GM20431 (cell line): Measurements from ENCODE around the gene RNU4-1.
"Not testable (repeated sequence)": the region's sequence is repeated elsewhere in the genome, so short reads cannot be mapped to it uniquely, and the experiment has no call there.

Experiments used
- in situ Hi-C: fragments of 300-500 bp; cut with MseI, MboI; formaldehyde crosslinking; loops from one replicate; pipeline ENCODE4 v1.15.0; 2020; ENCODE audit warnings: low sequenced_read_pairs; ENCODE audit not compliant: unreplicated experiment

The RNU4-1 gene

DNA sequence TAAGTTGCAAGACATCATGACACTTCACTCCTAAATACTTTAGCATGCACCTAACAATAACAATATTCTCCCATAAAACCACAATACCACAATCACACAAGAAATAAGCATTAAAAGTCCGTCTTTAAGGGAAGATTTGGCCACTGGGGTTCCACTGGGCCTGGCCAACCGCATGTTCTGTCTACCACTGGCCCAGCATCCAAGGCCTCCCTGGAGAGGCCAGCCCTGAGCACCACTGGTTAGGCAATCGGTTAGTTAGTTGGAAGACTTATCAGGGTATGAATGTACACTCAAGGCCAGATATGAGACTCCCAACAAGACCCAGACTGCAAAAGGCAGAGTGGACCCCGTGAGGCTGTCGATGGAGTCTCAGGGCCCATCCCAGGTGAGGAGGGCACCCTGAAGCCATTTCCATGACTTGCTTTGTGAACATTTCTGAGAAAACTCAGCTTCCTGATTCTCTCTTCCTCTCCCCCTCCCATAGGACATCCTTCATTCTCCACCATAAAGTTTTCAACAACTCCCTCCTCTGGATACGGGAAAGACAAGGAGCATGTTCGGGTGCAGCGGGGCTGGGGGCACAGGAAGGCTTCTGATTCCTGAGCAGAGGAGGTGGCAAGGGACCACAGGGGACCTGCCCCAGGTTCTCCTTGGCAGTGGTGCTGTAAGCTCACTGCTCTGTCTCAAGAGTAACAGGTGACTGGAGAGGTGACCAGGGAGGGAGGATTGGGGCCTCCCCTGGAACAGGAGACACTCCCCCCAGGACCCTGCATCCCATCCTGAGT, 33.4 kb downstream of the RNU4-1 start:
- in situ Hi-C loops = no loop called here

DNA sequence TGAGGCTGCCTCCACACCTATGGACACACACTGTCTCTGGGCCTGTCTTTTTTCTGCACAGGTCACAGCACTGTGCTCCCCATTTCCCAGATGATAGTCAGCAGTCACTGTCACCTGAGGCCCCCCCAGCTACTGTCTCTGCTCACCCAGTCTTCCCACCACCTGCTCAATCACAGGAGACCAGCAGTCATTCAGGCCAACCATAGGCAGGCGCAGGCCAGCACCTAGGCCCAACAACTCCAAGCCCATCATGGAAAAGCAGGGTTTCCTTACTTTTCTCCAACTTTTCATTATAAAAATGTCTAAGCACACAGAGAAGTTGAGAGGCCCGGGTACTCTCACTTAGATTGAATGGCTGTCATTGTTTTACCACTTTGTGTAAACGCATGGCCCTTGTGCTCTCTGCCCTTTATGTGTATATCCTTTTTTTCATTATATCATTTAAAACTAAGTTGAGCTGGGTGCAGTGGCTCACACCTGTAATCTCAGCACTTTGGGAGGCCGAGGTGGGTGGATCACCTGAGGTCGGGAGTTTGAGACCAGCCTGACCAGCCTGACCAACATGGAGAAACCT, 34.6 kb downstream of the RNU4-1 start:
- in situ Hi-C loops = no loop called here

GRCh38 chr12:120257041-120257821, 35.8 kb downstream of the RNU4-1 start:
- in situ Hi-C loops = no loop called here

DNA sequence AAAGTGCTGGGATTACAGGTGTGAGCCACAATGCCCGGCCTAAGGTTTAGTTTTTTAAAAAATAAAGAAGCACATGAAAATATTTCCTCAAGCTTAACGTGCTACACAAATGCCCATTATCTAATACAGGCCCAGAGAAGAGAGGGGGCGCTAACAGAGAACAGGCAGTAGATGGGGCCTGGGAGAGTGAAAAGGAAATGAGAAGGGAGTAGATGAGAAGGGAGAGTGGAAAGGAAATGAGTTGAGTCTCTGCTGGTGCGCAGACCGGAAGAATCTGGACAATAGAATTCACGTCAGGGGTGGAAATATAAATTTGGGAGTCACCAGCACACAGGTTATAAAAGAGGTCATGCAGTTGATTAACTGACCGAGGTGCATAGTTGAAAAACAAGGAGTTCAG, 38.2 kb downstream of the RNU4-1 start:
- in situ Hi-C loops = no loop called here

GRCh38 chr12:120253313-120253712, 39.7 kb downstream of the RNU4-1 start:
- in situ Hi-C loops = not testable (repeated sequence)

GRCh38 chr12:120252071-120252906, 40.7 kb downstream of the RNU4-1 start:
- in situ Hi-C loops = no loop called here

GRCh38 chr12:120251364-120252070, 41.5 kb downstream of the RNU4-1 start:
- in situ Hi-C loops = not testable (repeated sequence)

DNA sequence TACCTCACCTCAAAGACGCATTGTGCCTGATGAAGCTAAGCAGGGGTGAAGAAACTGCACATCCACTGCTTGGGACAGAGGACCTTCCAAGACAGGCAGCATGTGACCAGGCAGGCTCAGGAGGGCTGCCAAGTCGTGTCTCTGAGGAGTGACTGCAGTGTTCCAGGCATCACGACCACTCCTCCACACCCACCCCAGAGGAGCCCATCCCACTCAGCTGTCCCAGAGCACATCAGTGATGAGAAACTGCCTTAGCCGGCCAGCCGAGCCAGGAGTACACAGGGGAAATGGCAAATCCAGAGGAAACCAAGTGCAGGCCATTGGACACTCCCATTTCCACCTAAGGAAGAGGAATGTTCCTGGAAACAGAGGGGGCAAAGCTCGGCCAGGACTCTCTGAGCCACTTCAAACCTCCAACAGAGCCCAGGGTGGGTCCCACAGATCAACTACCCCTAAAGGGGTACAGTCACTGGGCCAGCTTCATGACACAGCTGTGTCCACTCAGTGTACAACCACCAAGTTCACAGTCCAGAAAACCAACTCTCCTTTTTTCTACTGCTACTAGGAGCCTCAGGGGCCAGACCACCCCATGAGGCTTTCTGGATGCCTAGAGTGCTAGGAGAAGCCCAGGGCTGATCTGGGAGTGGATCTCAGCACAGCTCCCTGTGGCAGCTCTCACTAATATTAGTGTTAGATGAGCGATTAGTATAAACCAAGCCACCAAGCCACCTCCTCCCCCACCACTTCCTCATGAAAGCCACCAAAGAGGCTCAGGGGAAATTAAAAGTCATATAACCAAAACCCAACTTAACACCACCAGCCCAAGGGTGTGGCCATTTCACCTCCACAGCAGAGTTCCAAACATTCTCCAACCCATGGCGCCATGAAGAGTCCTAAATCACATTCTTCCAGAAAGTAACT, 42.9 kb downstream of the RNU4-1 start:
- in situ Hi-C loops = no loop called here

- in situ Hi-C loops = no loop called here
Measured at GRCh38 chr12:120249266-120249874, 43.7 kb downstream of the RNU4-1 start.

DNA sequence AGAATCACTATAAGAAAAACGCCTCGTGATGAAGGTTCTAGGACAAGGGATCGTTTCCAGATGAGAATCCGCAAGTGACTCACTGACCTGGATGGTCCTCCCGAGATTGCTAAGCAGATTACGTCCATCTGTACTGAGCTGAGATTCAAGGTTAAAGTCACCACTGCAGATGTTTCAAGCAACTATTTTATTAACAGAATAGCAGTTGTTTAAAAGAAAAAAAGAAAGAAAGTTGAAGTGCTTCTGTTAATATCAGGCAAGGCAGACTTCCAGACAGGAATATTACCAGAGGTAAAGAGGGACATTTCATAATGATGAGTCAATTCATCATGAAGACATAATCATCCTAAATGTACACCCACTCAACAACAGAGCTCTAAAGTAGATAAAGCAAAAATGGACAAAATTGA, 45.4 kb downstream of the RNU4-1 start:
- in situ Hi-C loops = no loop called here

- in situ Hi-C loops = no loop called here
Measured at GRCh38 chr12:120247183-120247582, 45.9 kb downstream of the RNU4-1 start.

- in situ Hi-C loops = not testable (repeated sequence)
Measured at GRCh38 chr12:120246705-120247104, 46.3 kb downstream of the RNU4-1 start.
